Neural progenitor cell (in vitro differentiated cells): Measurements from ENCODE around the gene BIN2. TPM values are rescaled to one million over a fixed set of nuclear protein-coding genes. Genes with fewer than 3 reads are reported as not detected.

ENCODE experiments used
- DNase-seq: peaks from one replicate; pipeline ENCODE4 v3.0.0-alpha.2; 2016; ENCODE audit warnings: low spot score
- H2AFZ ChIP-seq: fragments of 200-600 bp; sonication (generic); replicated peaks from 2 replicates; pipeline ENCODE4 v1.6.1; 2016; ENCODE audit warnings: antibody characterized with exemption
- H3F3A ChIP-seq: fragments of 200-600 bp; sonication (generic); 2 replicates; pipeline ENCODE4 v1.6.1; 2016; ENCODE audit warnings: antibody characterized with exemption, low read depth
- H3K27ac ChIP-seq: fragments of 200-600 bp; sonication (generic); 2 replicates; pipeline ENCODE4 v1.5.1; 2016; ENCODE audit warnings: mild to moderate bottlenecking
- H3K27me3 ChIP-seq: fragments of 200-600 bp; sonication (generic); 2 replicates; pipeline ENCODE4 v1.6.1; 2016; ENCODE audit warnings: mild to moderate bottlenecking, moderate library complexity
- H3K36me3 ChIP-seq: fragments of 200-600 bp; sonication (generic); 2 replicates; pipeline ENCODE4 v1.5.1; 2016
- H3K4me1 ChIP-seq: fragments of 200-600 bp; sonication (generic); 2 replicates; pipeline ENCODE4 v1.6.1; 2016; ENCODE audit warnings: mixed run types
- H3K4me2 ChIP-seq: fragments of 200-600 bp; sonication (generic); 2 replicates; pipeline ENCODE4 v1.6.1; 2016
- H3K4me3 ChIP-seq: fragments of 200-600 bp; sonication (generic); 2 replicates; pipeline ENCODE4 v1.5.1; 2016
- H3K79me2 ChIP-seq: fragments of 200-600 bp; sonication (generic); 2 replicates; pipeline ENCODE4 v1.6.1; 2016; ENCODE audit warnings: low read depth
- H3K9ac ChIP-seq: fragments of 200-600 bp; sonication (generic); 2 replicates; pipeline ENCODE4 v1.6.1; 2016
- H3K9me3 ChIP-seq: fragments of 200-600 bp; sonication (generic); 2 replicates; pipeline ENCODE4 v1.5.1; 2016; ENCODE audit warnings: low read depth
- H4K20me1 ChIP-seq: fragments of 200-600 bp; sonication (generic); 2 replicates; pipeline ENCODE4 v1.6.1; 2016; ENCODE audit warnings: low read depth
- H3K27ac Mint-ChIP-seq: 3 replicates; pipeline ENCODE4 v1.8.0; 2021; ENCODE audit warnings: mixed read lengths
- H3K27me3 Mint-ChIP-seq: 2 replicates; pipeline ENCODE4 v1.8.0; 2022; ENCODE audit warnings: low read depth, mild to moderate bottlenecking, inconsistent platforms, moderate library complexity, mixed read lengths; ENCODE audit not compliant: insufficient read depth
- H3K36me3 Mint-ChIP-seq: 3 replicates; pipeline ENCODE4 v1.8.0; 2021; ENCODE audit warnings: mixed read lengths
- H3K4me1 Mint-ChIP-seq: 3 replicates; pipeline ENCODE4 v1.8.0; 2021; ENCODE audit warnings: mixed read lengths
- H3K4me3 Mint-ChIP-seq: 3 replicates; pipeline ENCODE4 v1.8.0; 2021; ENCODE audit warnings: mild to moderate bottlenecking, moderate library complexity, mixed read lengths
- H3K9me3 Mint-ChIP-seq: 3 replicates; pipeline ENCODE4 v1.8.0; 2020; ENCODE audit warnings: mixed read lengths
- CTCF ChIP-seq: fragments of 200-600 bp; sonication (generic); IDR thresholded peaks from 2 replicates; pipeline ENCODE4 v1.5.1; 2017; ENCODE audit warnings: antibody characterized with exemption, mild to moderate bottlenecking
- EZH2 ChIP-seq: fragments of 200-600 bp; sonication (generic); IDR thresholded peaks from 2 replicates; pipeline ENCODE4 v1.6.1; 2017; ENCODE audit warnings: antibody characterized with exemption, mild to moderate bottlenecking, moderate library complexity
- EZH2phosphoT487 ChIP-seq: fragments of 200-600 bp; sonication (generic); IDR thresholded peaks from 2 replicates; pipeline ENCODE4 v1.6.1; 2017; ENCODE audit warnings: antibody characterized with exemption
- total RNA-seq: library from RNA; depleted of rRNA; stranded (reverse); fragments of >200 nt; gene quantifications from 2 replicates; pipeline ENCODE4 v1.2.3, GENCODE V29; 2015; ENCODE audit warnings: low replicate concordance

BIN2 gene
- total RNA-seq, 1 donor from 2014 or later, result 0.52 TPM

- no peak for TF ChIP-seq EZH2
- TF ChIP-seq CTCF, result no peak
- no peak for TF ChIP-seq EZH2phosphoT487
- no peaks in the 10 kb centered on the region for H3K79me2 ChIP-seq
- H3K4me2 ChIP-seq, result no peak overlapping the region
- no peaks in the 10 kb centered on the region for H3K9me3 ChIP-seq
- no peaks in the 10 kb centered on the region for H4K20me1 ChIP-seq
- H2AFZ ChIP-seq, result no peak overlapping the region
- Mint-ChIP-seq H3K4me3 (no peak overlapping the region), H3K36me3 (no peaks in the 10 kb centered on the region), H3K27ac (no peak overlapping the region), H3K4me1 (peaks cover 7% of the 10 kb centered on the region), H3K9me3 (no peaks in the 10 kb centered on the region), H3K27me3 (no peaks in the 10 kb centered on the region)
- no peaks in the 10 kb centered on the region for H3F3A ChIP-seq
- H3K36me3 ChIP-seq, result no peaks in the 10 kb centered on the region
- H3K27ac ChIP-seq, result no peak overlapping the region
- no peaks in the 10 kb centered on the region for H3K27me3 ChIP-seq
- no peak for DNase-seq
- H3K9ac ChIP-seq, result no peak overlapping the region
- H3K4me3 ChIP-seq, result no peak overlapping the region
- H3K4me1 ChIP-seq, result peaks cover 4% of the 10 kb centered on the region
Observed at GRCh38 chr12:51343201-51343600, 19.2 kb upstream of the BIN2 start.

- no peak overlapping the region for H3K4me3 Mint-ChIP-seq
- H3K9me3 Mint-ChIP-seq, result no peaks in the 10 kb centered on the region
- H3K27ac Mint-ChIP-seq, result peak overlapping the region; percentile 26
- H4K20me1 ChIP-seq, result no peaks in the 10 kb centered on the region
- H3K27me3 ChIP-seq, result no peaks in the 10 kb centered on the region
- peaks cover 7% of the 10 kb centered on the region for H3K4me1 Mint-ChIP-seq
- H3F3A ChIP-seq, result no peaks in the 10 kb centered on the region
- DNase-seq, result no peak
- no peak overlapping the region for H3K4me2 ChIP-seq
- H3K9me3 ChIP-seq, result no peaks in the 10 kb centered on the region
- H3K36me3 Mint-ChIP-seq, result no peaks in the 10 kb centered on the region
- H2AFZ ChIP-seq, result no peak overlapping the region
- no peaks in the 10 kb centered on the region for H3K36me3 ChIP-seq
- H3K79me2 ChIP-seq, result no peaks in the 10 kb centered on the region
- H3K27ac ChIP-seq, result no peak overlapping the region
- no peaks in the 10 kb centered on the region for H3K27me3 Mint-ChIP-seq
- H3K9ac ChIP-seq, result no peak overlapping the region
- H3K4me1 ChIP-seq, result peaks cover 4% of the 10 kb centered on the region
- H3K4me3 ChIP-seq, result no peak overlapping the region
- TF ChIP-seq EZH2 (no peak), CTCF (no peak)
Observed at GRCh38 chr12:51342416-51342815, 18.4 kb upstream of the BIN2 start.

GRCh38 chr12:51341251-51342007 lies 17.5 kb upstream of the BIN2 start:
- Mint-ChIP-seq H3K27ac (peak overlapping the region; percentile 59), H3K27me3 (no peaks in the 10 kb centered on the region), H3K9me3 (no peaks in the 10 kb centered on the region), H3K4me1 (peaks cover 7% of the 10 kb centered on the region), H3K36me3 (no peaks in the 10 kb centered on the region), H3K4me3 (no peak overlapping the region)
- Histone ChIP-seq H3K27ac (no peak overlapping the region), H3K9ac (no peak overlapping the region), H3K36me3 (no peaks in the 10 kb centered on the region), H3K79me2 (no peaks in the 10 kb centered on the region), H4K20me1 (no peaks in the 10 kb centered on the region), H3K27me3 (no peaks in the 10 kb centered on the region), H3F3A (no peaks in the 10 kb centered on the region), H3K4me2 (peak overlapping the region; percentile 61), H3K4me3 (peak overlapping the region; percentile 17), H3K9me3 (no peaks in the 10 kb centered on the region), H3K4me1 (peaks cover 4% of the 10 kb centered on the region), H2AFZ (peak overlapping the region; percentile 93)
- DNase-seq, result peak; percentile 84
- TF ChIP-seq EZH2, result no peak
- TF ChIP-seq EZH2phosphoT487, result no peak
- peak; percentile 99 for TF ChIP-seq CTCF
